Panc1 (cell line): ENCODE results near the gene HTATSF1.

Source experiments
- POLR2AphosphoS5 ChIP-seq: IDR thresholded peaks from 2 replicates; pipeline ENCODE4 v1.6.1; 2012; ENCODE audit warnings: mild to moderate bottlenecking, low read depth, low read length, moderate library complexity
- TF ChIP-seq, protein P1 (sequence below): fragments of 450-650 bp; IDR thresholded peaks from 2 replicates; pipeline ENCODE4 v1.5.1; 2017; ENCODE audit warnings: mild to moderate bottlenecking

GRCh38 chrX:136540226-136540625 lies 42.8 kb downstream of the HTATSF1 start:
- no peak for TF ChIP-seq POLR2AphosphoS5
- TF ChIP-seq, protein P1, sequence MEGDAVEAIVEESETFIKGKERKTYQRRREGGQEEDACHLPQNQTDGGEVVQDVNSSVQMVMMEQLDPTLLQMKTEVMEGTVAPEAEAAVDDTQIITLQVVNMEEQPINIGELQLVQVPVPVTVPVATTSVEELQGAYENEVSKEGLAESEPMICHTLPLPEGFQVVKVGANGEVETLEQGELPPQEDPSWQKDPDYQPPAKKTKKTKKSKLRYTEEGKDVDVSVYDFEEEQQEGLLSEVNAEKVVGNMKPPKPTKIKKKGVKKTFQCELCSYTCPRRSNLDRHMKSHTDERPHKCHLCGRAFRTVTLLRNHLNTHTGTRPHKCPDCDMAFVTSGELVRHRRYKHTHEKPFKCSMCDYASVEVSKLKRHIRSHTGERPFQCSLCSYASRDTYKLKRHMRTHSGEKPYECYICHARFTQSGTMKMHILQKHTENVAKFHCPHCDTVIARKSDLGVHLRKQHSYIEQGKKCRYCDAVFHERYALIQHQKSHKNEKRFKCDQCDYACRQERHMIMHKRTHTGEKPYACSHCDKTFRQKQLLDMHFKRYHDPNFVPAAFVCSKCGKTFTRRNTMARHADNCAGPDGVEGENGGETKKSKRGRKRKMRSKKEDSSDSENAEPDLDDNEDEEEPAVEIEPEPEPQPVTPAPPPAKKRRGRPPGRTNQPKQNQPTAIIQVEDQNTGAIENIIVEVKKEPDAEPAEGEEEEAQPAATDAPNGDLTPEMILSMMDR: no peak
